OCI-LY1 (cell line): ENCODE measurements around the gene BRCA1.

Experiments used
- H2AFZ ChIP-seq: fragments of 200-600 bp; sonication (generic), shearing (Covaris generic); 2 replicates; pipeline ENCODE4 v1.6.0; 2014; ENCODE audit warnings: antibody characterized with exemption, mild to moderate bottlenecking, low read length
- H3F3A ChIP-seq: fragments of 200-600 bp; sonication (generic), shearing (Covaris generic); 2 replicates; pipeline ENCODE4 v1.6.0; 2014; ENCODE audit warnings: mild to moderate bottlenecking, antibody characterized with exemption, low read length, moderate library complexity; ENCODE audit not compliant: insufficient read depth
- H3K27ac ChIP-seq: fragments of 200-600 bp; sonication (generic); 2 replicates; pipeline ENCODE4 v1.5.1; 2014; ENCODE audit warnings: low read length, mixed run types, mild to moderate bottlenecking, low read depth; ENCODE audit not compliant: poor library complexity, severe bottlenecking
- H3K27me3 ChIP-seq: fragments of 200-600 bp; sonication (generic); 2 replicates; pipeline ENCODE4 v1.6.0; 2014; ENCODE audit warnings: antibody characterized with exemption, mild to moderate bottlenecking, low read length, moderate library complexity; ENCODE audit not compliant: insufficient read depth
- H3K36me3 ChIP-seq: fragments of 200-600 bp; sonication (generic); 2 replicates; pipeline ENCODE4 v1.6.1; 2014; ENCODE audit warnings: mild to moderate bottlenecking, antibody characterized with exemption, low read length, moderate library complexity, mixed read lengths; ENCODE audit not compliant: insufficient read depth
- H3K4me1 ChIP-seq: fragments of 200-600 bp; sonication (generic); 2 replicates; pipeline ENCODE4 v1.5.1; 2014; ENCODE audit warnings: mild to moderate bottlenecking, low read length, moderate library complexity; ENCODE audit not compliant: insufficient read depth, severe bottlenecking
- H3K4me2 ChIP-seq: fragments of 200-600 bp; sonication (generic), shearing (Covaris generic); 2 replicates; pipeline ENCODE4 v1.6.1; 2014; ENCODE audit warnings: low read length
- H3K4me3 ChIP-seq: fragments of 200-600 bp; sonication (generic); 2 replicates; pipeline ENCODE4 v1.5.1; 2014; ENCODE audit warnings: low read length, low read depth, mild to moderate bottlenecking, mixed read lengths; ENCODE audit not compliant: poor library complexity, severe bottlenecking
- H3K79me2 ChIP-seq: fragments of 200-600 bp; shearing (Covaris generic); 2 replicates; pipeline ENCODE4 v1.6.1; 2016; ENCODE audit warnings: mixed run types, low read length, mixed read lengths; ENCODE audit not compliant: insufficient read depth
- H3K9ac ChIP-seq: fragments of 200-600 bp; sonication (generic), shearing (Covaris generic); 2 replicates; pipeline ENCODE4 v1.6.1; 2014; ENCODE audit warnings: mild to moderate bottlenecking, low read length, mixed read lengths
- H3K9me2 ChIP-seq: fragments of 200-600 bp; sonication (generic), shearing (Covaris generic); 2 replicates; pipeline ENCODE4 v1.6.1; 2014; ENCODE audit warnings: low read depth, mild to moderate bottlenecking, low read length, mixed read lengths
- H3K9me3 ChIP-seq: fragments of 200-600 bp; shearing (Covaris generic); 2 replicates; pipeline ENCODE4 v1.6.1; 2014; ENCODE audit warnings: low read length, mixed read lengths
- H4K20me1 ChIP-seq: fragments of 200-600 bp; sonication (generic), shearing (Covaris generic); 2 replicates; pipeline ENCODE4 v1.6.0; 2016; ENCODE audit warnings: mild to moderate bottlenecking, low read length; ENCODE audit not compliant: insufficient read depth
- EZH2 ChIP-seq: fragments of 200-600 bp; sonication (generic), shearing (Covaris generic); IDR thresholded peaks from 2 replicates; pipeline ENCODE4 v1.8.0; 2017; ENCODE audit warnings: borderline replicate concordance, mixed run types, mild to moderate bottlenecking, antibody characterized with exemption, low read length, moderate library complexity, mixed read lengths
- TF ChIP-seq, protein P1 (sequence below): fragments of 200-600 bp; sonication (generic), shearing (Covaris generic); IDR thresholded peaks from 2 replicates; pipeline ENCODE4 v1.5.1; 2017; ENCODE audit warnings: mild to moderate bottlenecking, antibody characterized with exemption, low read length, moderate library complexity, mixed read lengths

Gene BRCA1

GRCh38 chr17:43085474-43085873, 39.7 kb downstream of the BRCA1 start:
- Histone ChIP-seq H2AFZ (no peak overlapping the region), H3K9ac (no peak overlapping the region), H3K9me2 (no peaks in the 10 kb centered on the region), H3K36me3 (peaks cover 90% of the 10 kb centered on the region), H3K4me1 (no peaks in the 10 kb centered on the region), H3K27me3 (no peaks in the 10 kb centered on the region), H3K4me2 (no peak overlapping the region), H3K9me3 (no peaks in the 10 kb centered on the region), H4K20me1 (no peaks in the 10 kb centered on the region), H3K79me2 (no peaks in the 10 kb centered on the region), H3F3A (no peaks in the 10 kb centered on the region), H3K27ac (no peak overlapping the region), H3K4me3 (no peak overlapping the region)
- TF ChIP-seq EZH2 = no peak
- TF ChIP-seq, protein P1, sequence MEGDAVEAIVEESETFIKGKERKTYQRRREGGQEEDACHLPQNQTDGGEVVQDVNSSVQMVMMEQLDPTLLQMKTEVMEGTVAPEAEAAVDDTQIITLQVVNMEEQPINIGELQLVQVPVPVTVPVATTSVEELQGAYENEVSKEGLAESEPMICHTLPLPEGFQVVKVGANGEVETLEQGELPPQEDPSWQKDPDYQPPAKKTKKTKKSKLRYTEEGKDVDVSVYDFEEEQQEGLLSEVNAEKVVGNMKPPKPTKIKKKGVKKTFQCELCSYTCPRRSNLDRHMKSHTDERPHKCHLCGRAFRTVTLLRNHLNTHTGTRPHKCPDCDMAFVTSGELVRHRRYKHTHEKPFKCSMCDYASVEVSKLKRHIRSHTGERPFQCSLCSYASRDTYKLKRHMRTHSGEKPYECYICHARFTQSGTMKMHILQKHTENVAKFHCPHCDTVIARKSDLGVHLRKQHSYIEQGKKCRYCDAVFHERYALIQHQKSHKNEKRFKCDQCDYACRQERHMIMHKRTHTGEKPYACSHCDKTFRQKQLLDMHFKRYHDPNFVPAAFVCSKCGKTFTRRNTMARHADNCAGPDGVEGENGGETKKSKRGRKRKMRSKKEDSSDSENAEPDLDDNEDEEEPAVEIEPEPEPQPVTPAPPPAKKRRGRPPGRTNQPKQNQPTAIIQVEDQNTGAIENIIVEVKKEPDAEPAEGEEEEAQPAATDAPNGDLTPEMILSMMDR = no peak

DNA sequence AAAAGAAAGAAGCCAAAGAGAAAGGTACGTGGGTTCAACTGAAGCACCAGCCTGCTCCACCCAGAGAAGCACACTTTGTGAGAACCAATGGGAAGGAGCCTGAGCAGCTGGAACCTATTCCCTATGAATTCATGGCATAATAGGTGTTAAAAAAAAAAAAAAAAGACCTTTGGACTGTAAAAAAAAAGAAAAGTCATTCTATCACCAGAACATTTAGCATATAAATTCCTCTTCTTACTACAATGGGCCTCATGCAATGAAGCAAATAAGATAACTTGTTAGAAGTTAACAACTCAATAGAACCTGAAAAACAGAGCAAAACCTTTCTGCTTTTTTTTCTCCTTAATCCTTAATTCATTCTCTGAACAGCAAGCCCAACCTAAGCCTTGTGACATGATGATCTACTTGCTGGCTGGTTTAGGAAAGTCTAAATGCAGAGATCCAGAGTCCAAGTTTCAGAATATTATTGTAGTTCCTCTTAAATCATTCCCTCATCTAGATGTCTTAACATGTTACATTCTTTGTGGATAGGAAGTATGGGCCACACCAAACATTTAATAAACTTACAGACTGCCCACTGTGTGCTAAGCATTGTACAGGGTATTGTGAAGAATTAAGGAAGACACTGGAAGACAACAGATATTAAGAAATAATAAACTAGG, 45.4 kb downstream of the BRCA1 start:
- Histone ChIP-seq H3K4me3 (no peak overlapping the region), H3K9me3 (no peaks in the 10 kb centered on the region), H4K20me1 (no peaks in the 10 kb centered on the region), H2AFZ (no peak overlapping the region), H3K4me2 (no peak overlapping the region), H3K4me1 (no peaks in the 10 kb centered on the region), H3K27ac (no peak overlapping the region), H3K36me3 (peaks cover 67% of the 10 kb centered on the region), H3F3A (no peaks in the 10 kb centered on the region), H3K9ac (no peak overlapping the region), H3K79me2 (no peaks in the 10 kb centered on the region), H3K27me3 (no peaks in the 10 kb centered on the region), H3K9me2 (no peaks in the 10 kb centered on the region)
- no peak for TF ChIP-seq EZH2
- TF ChIP-seq, protein P1 = no peak

DNA sequence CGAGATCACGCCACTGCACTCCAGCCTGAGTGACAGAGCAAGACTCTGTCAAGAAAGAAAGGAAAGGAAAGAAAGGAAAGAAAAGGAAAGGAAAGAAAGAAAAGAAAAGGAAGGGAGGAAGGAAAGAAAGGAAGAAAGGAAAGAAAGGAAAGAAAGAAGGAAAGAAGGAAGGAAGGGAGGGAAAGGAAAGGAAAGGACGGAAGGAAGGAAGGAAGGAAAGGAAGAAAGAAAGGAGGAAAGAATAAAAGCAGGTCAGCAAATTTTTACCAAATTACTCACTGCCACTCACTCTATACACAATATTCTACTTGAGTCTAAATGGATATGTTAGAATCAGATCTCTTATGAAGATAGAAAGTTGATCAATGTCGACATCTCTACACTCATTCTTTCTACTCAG, 50.3 kb downstream of the BRCA1 start:
- Histone ChIP-seq H3K9me2 (no peaks in the 10 kb centered on the region), H3K36me3 (peaks cover 61% of the 10 kb centered on the region), H3K9ac (no peak overlapping the region), H3K79me2 (no peaks in the 10 kb centered on the region), H3K27ac (no peak overlapping the region), H4K20me1 (no peaks in the 10 kb centered on the region), H3K9me3 (no peaks in the 10 kb centered on the region), H3K4me2 (no peak overlapping the region), H3K4me1 (no peaks in the 10 kb centered on the region), H3K27me3 (no peaks in the 10 kb centered on the region), H2AFZ (no peak overlapping the region), H3F3A (no peaks in the 10 kb centered on the region), H3K4me3 (no peak overlapping the region)
- TF ChIP-seq EZH2 = no peak
- TF ChIP-seq, protein P1 = no peak
